H9 (cell line): Measurements from ENCODE around the gene ZMAT3. TPM values are rescaled to one million over a fixed set of nuclear protein-coding genes. Genes with fewer than 3 reads are reported as not detected.

Experiments
- DNase-seq: peaks from one replicate; pipeline ENCODE4 v3.0.0-alpha.2; 2017
- H2AFZ ChIP-seq: one replicate; pipeline ENCODE4 v1.6.1; 2013; ENCODE audit warnings: mild to moderate bottlenecking, low read length, control low read depth, moderate library complexity
- H2AK5ac ChIP-seq: 2 replicates; pipeline ENCODE4 v1.6.1; 2013; ENCODE audit warnings: low read length, control low read depth, mixed read lengths; ENCODE audit not compliant: insufficient read length
- H2BK120ac ChIP-seq: one replicate; pipeline ENCODE4 v1.6.1; 2013; ENCODE audit warnings: low read depth, mild to moderate bottlenecking, low read length, control low read depth, inconsistent platforms; ENCODE audit not compliant: poor library complexity, severe bottlenecking
- H2BK12ac ChIP-seq: 2 replicates; pipeline ENCODE4 v1.6.1; 2013; ENCODE audit warnings: low read length, control low read depth, mixed read lengths, low read depth; ENCODE audit not compliant: insufficient read length
- H2BK15ac ChIP-seq: 2 replicates; pipeline ENCODE4 v1.6.1; 2013; ENCODE audit warnings: low read depth, low read length, control low read depth
- H2BK20ac ChIP-seq: one replicate; pipeline ENCODE4 v1.6.1; 2013; ENCODE audit warnings: low read depth, mild to moderate bottlenecking, low read length, control low read depth, inconsistent platforms; ENCODE audit not compliant: poor library complexity, severe bottlenecking
- H2BK5ac ChIP-seq: 2 replicates; pipeline ENCODE4 v1.6.1; 2013; ENCODE audit warnings: low read length, control low read depth, mixed read lengths; ENCODE audit not compliant: insufficient read length
- H3K14ac ChIP-seq: 2 replicates; pipeline ENCODE4 v1.6.1; 2013; ENCODE audit warnings: low read length, control low read depth; ENCODE audit not compliant: insufficient read depth
- H3K18ac ChIP-seq: 2 replicates; pipeline ENCODE4 v1.6.1; 2013; ENCODE audit warnings: low read depth, mild to moderate bottlenecking, mixed read lengths, low read length, control low read depth; ENCODE audit not compliant: insufficient read length
- H3K23ac ChIP-seq: 2 replicates; pipeline ENCODE4 v1.6.1; 2013; ENCODE audit warnings: low read length, control low read depth, mixed read lengths, low read depth; ENCODE audit not compliant: insufficient read length
- H3K23me2 ChIP-seq: 2 replicates; pipeline ENCODE4 v1.6.1; 2013; ENCODE audit warnings: low read depth, mild to moderate bottlenecking, mixed read lengths, low read length, control low read depth; ENCODE audit not compliant: insufficient read length, poor library complexity, severe bottlenecking
- H3K27ac ChIP-seq: 2 replicates; pipeline ENCODE4 v1.5.1; 2013; ENCODE audit warnings: low read length, control low read depth, mixed read lengths, low read depth; ENCODE audit not compliant: insufficient read length
- H3K27me3 ChIP-seq: 2 replicates; pipeline ENCODE4 v1.6.1; 2013; ENCODE audit warnings: low read length, control low read depth, inconsistent platforms; ENCODE audit not compliant: insufficient read depth
- H3K4ac ChIP-seq: 2 replicates; pipeline ENCODE4 v1.6.1; 2013; ENCODE audit warnings: low read depth, mild to moderate bottlenecking, control low read depth, inconsistent platforms, low read length, moderate library complexity
- H3K4me1 ChIP-seq: 2 replicates; pipeline ENCODE4 v1.6.1; 2013; ENCODE audit warnings: low read length, control low read depth, inconsistent platforms; ENCODE audit not compliant: insufficient read depth
- H3K4me2 ChIP-seq: 2 replicates; pipeline ENCODE4 v1.6.1; 2013; ENCODE audit warnings: low read length, control low read depth, mixed read lengths; ENCODE audit not compliant: insufficient read length, insufficient read depth
- H3K56ac ChIP-seq: 2 replicates; pipeline ENCODE4 v1.6.1; 2013; ENCODE audit warnings: low read depth, mild to moderate bottlenecking, mixed read lengths, low read length, control low read depth; ENCODE audit not compliant: insufficient read length
- H3K79me1 ChIP-seq: 2 replicates; pipeline ENCODE4 v1.6.1; 2013; ENCODE audit warnings: low read depth, mild to moderate bottlenecking, moderate library complexity, low read length, control low read depth, inconsistent platforms; ENCODE audit not compliant: insufficient read depth, poor library complexity, severe bottlenecking
- H3K79me2 ChIP-seq: 2 replicates; pipeline ENCODE4 v1.6.1; 2013; ENCODE audit warnings: low read length, control low read depth, inconsistent platforms; ENCODE audit not compliant: insufficient read depth
- H3K9ac ChIP-seq: 2 replicates; pipeline ENCODE4 v1.6.1; 2013; ENCODE audit warnings: low read length, control low read depth, mixed read lengths; ENCODE audit not compliant: insufficient read length; ENCODE audit errors: extremely low read depth
- H3K9me3 ChIP-seq: one replicate; pipeline ENCODE4 v1.6.1; 2013; ENCODE audit warnings: low read depth, low read length, inconsistent platforms; ENCODE audit not compliant: control insufficient read depth
- H3T11ph ChIP-seq: one replicate; pipeline ENCODE4 v1.6.1; 2013; ENCODE audit warnings: mild to moderate bottlenecking, low read length, control low read depth, inconsistent platforms
- H4K20me1 ChIP-seq: one replicate; pipeline ENCODE4 v1.6.1; 2013; ENCODE audit not compliant: control insufficient read depth, insufficient read length, insufficient read depth
- H4K5ac ChIP-seq: 2 replicates; pipeline ENCODE4 v1.6.1; 2013; ENCODE audit warnings: low read depth, mild to moderate bottlenecking, mixed read lengths, low read length, control low read depth; ENCODE audit not compliant: insufficient read length
- H4K8ac ChIP-seq: replicated peaks from 2 replicates; pipeline ENCODE4 v1.6.1; 2013; ENCODE audit warnings: low read length, control low read depth, mixed read lengths, low read depth; ENCODE audit not compliant: insufficient read length
- H4K91ac ChIP-seq: 2 replicates; pipeline ENCODE4 v1.6.1; 2013; ENCODE audit warnings: low read depth, mild to moderate bottlenecking, moderate library complexity, mixed read lengths, low read length, control low read depth; ENCODE audit not compliant: insufficient read length
- H3K27ac Mint-ChIP-seq, 3 experiments: 2 replicates in 2 of 3; 3 replicates in 1 of 3; pipeline ENCODE4 v1.8.0; 2020 to 2021; ENCODE audit warnings: mixed read lengths in 3 of 3, mild to moderate bottlenecking in 1 of 3, moderate library complexity in 1 of 3
- H3K27me3 Mint-ChIP-seq: 2 replicates; pipeline ENCODE4 v1.8.0; 2021; ENCODE audit warnings: low read depth, mild to moderate bottlenecking, moderate library complexity, mixed read lengths
- H3K36me3 Mint-ChIP-seq, 3 experiments: 2 replicates in 2 of 3; 3 replicates in 1 of 3; pipeline ENCODE4 v1.8.0; 2020 to 2021; ENCODE audit warnings: low read depth in 3 of 3, mixed read lengths in 3 of 3; ENCODE audit not compliant: insufficient read depth in 1 of 3
- H3K4me1 Mint-ChIP-seq, 2 experiments: 2 replicates each; pipeline ENCODE4 v1.8.0; 2020; ENCODE audit warnings: mixed read lengths in 2 of 2
- H3K4me3 Mint-ChIP-seq, 2 experiments: 2 replicates in 1 of 2; 3 replicates in 1 of 2; pipeline ENCODE4 v1.8.0; 2020 to 2021; ENCODE audit warnings: mild to moderate bottlenecking in 2 of 2, mixed read lengths in 2 of 2, moderate library complexity in 1 of 2
- H3K9me3 Mint-ChIP-seq, 2 experiments: 2 replicates in 1 of 2; 3 replicates in 1 of 2; pipeline ENCODE4 v1.8.0; 2020; ENCODE audit warnings: mild to moderate bottlenecking in 2 of 2, mixed read lengths in 2 of 2, moderate library complexity in 1 of 2
- WGBS: extraction: QIAGEN DNeasy Blood & Tissue Kit; methylation state at CpG from one replicate; pipeline ENCODE4 v1.1.7; 2013; ENCODE audit warnings: missing lambda C conversion rate, low lambda C conversion rate, mixed read lengths; ENCODE audit not compliant: insufficient read length; ENCODE audit errors: extremely low coverage; 5-methylcytosine and 5-hydroxymethylcytosine counted together
- total RNA-seq: library from RNA; stranded (reverse); gene quantifications from 2 replicates; pipeline ENCODE4 v1.2.1, GENCODE V29; 2021
- TF ChIP-seq, protein P1 (sequence below): fragments of 200-600 bp; sonication (generic); conservative IDR thresholded peaks from 3 replicates; pipeline ENCODE4 v1.8.0; 2021; ENCODE audit warnings: antibody characterized with exemption, mild to moderate bottlenecking

The ZMAT3 gene
- total RNA-seq, 1 experiment from 2014 or later: 9.4 TPM

DNA sequence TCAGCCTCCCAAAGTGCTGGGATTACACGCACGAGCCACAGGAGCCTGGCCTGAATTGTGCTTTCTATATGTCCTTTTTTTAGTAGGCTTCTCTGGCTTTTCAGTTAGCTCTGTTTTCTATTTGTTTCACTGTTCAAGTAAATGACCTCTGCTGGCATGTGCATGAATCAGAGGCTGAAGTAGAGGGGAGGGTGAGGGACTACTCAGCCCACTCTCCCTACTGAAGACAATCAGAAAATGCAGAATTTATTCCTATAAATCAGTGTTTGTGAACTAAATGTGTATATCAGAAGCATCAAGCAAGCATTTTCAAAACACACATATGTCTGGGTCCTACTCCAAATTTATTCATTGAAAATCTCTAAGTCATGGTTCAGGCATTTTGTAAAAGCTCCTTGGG lies 45.0 kb downstream of the ZMAT3 start:
- no peaks in the 10 kb centered on the region for H3K27me3 ChIP-seq
- peaks cover 7 to 9% of the 10 kb centered on the region in 2 experiments; a peak in 4 of 5 replicates for H3K9me3 Mint-ChIP-seq
- no peak overlapping the region for H2AK5ac ChIP-seq
- H3K4ac ChIP-seq: no peak overlapping the region
- H3K18ac ChIP-seq: no peak overlapping the region
- no peak overlapping the region for H3K4me2 ChIP-seq
- H3K23me2 ChIP-seq: no peaks in the 10 kb centered on the region
- H3K23ac ChIP-seq: no peak overlapping the region
- H3K36me3 Mint-ChIP-seq: peaks cover 5 to 18% (median 5%) of the 10 kb centered on the region in 3 experiments; a peak in 5 of 7 replicates
- no peak overlapping the region for H2BK20ac ChIP-seq
- H3T11ph ChIP-seq: no peak overlapping the region
- no peak overlapping the region for H2BK120ac ChIP-seq
- no peak overlapping the region for H3K27ac Mint-ChIP-seq
- no peak overlapping the region for H4K91ac ChIP-seq
- no CpG with 5 or more reads among the region's 2 CpGs for WGBS
- DNase-seq: no peak
- no peak overlapping the region for H3K56ac ChIP-seq
- no peak overlapping the region for H3K4me3 Mint-ChIP-seq
- no peak overlapping the region for H3K9ac ChIP-seq
- H2AFZ ChIP-seq: no peak overlapping the region
- no peaks in the 10 kb centered on the region for H3K4me1 ChIP-seq
- H3K79me2 ChIP-seq: no peaks in the 10 kb centered on the region
- no peak overlapping the region for H2BK15ac ChIP-seq
- H3K27ac ChIP-seq: no peak overlapping the region
- H3K27me3 Mint-ChIP-seq: no peaks in the 10 kb centered on the region
- no peaks in the 10 kb centered on the region for H3K79me1 ChIP-seq
- no peak overlapping the region for H4K8ac ChIP-seq
- no peak overlapping the region for H3K14ac ChIP-seq
- no peaks in the 10 kb centered on the region for H3K9me3 ChIP-seq
- no peak overlapping the region for H2BK12ac ChIP-seq
- TF ChIP-seq, protein P1, sequence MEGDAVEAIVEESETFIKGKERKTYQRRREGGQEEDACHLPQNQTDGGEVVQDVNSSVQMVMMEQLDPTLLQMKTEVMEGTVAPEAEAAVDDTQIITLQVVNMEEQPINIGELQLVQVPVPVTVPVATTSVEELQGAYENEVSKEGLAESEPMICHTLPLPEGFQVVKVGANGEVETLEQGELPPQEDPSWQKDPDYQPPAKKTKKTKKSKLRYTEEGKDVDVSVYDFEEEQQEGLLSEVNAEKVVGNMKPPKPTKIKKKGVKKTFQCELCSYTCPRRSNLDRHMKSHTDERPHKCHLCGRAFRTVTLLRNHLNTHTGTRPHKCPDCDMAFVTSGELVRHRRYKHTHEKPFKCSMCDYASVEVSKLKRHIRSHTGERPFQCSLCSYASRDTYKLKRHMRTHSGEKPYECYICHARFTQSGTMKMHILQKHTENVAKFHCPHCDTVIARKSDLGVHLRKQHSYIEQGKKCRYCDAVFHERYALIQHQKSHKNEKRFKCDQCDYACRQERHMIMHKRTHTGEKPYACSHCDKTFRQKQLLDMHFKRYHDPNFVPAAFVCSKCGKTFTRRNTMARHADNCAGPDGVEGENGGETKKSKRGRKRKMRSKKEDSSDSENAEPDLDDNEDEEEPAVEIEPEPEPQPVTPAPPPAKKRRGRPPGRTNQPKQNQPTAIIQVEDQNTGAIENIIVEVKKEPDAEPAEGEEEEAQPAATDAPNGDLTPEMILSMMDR: no peak
- no peak overlapping the region for H2BK5ac ChIP-seq
- peaks cover 7 to 9% of the 10 kb centered on the region in 2 experiments for H3K4me1 Mint-ChIP-seq
- H4K20me1 ChIP-seq: no peaks in the 10 kb centered on the region
- no peak overlapping the region for H4K5ac ChIP-seq
